GM21723 (cell line): ENCODE data around the gene CD34.

ENCODE experiments used
- ATAC-seq: cut with Tn5 transposase; IDR thresholded peaks from one replicate; pipeline ENCODE4 v1.9.1; 2021; ENCODE audit warnings: mild to moderate bottlenecking, moderate library complexity; ENCODE audit not compliant: unreplicated experiment

CD34 gene

DNA sequence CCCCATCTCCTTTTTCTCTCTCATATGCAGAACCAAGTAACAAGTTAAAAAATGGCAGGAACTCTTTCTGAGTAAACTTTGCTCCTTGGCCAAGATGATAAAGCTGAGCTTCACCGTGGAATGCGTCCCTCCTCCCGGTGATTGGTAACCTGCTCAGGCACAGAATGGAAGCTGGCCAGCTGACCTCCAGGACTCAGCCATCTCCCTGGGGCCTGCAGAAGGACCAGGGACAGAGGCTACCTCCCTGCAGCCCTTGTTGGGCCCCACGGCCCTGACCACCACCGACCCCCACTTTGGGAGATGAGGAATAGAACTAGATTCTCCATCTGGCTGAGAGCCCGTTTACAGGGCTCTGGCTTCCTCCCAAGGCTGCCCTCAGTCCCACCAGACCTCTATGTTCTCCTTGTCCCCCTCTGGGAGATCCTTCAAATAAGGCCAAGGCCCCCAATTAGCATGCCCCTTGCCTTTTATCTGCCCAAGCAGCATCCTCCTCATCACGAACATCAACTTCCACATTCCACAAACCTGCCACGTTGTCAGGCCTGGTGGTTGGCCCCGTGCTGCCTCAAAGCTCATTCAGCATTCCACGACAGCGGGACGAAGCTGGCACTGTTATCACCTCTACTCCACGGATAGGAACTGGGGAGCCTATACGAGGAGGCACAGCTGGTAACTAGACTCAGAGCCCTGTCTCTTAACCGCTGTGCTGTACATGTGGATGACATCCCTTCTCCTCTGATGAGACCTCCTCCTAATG lies 74.2 kb downstream of the CD34 start:
- no peak for ATAC-seq

DNA sequence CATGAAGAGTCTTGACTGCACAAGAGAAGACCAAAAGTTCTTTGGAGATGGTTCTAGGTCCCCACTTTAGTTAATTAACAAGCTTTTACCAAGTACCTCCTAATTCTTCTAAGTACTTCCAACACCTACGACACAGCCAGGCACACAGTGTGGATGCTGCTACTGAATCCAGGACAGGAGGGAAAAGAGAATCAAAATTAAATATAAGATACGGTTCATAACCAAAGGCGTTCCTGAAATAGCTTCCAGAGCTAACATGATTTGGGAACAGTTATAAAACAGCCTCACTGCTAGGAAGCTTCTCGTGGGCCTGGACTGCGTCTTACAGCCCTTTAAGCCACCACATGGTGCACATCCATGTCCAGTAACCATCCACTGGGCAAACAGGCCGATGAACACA lies 75.0 kb downstream of the CD34 start:
- no peak for ATAC-seq

DNA sequence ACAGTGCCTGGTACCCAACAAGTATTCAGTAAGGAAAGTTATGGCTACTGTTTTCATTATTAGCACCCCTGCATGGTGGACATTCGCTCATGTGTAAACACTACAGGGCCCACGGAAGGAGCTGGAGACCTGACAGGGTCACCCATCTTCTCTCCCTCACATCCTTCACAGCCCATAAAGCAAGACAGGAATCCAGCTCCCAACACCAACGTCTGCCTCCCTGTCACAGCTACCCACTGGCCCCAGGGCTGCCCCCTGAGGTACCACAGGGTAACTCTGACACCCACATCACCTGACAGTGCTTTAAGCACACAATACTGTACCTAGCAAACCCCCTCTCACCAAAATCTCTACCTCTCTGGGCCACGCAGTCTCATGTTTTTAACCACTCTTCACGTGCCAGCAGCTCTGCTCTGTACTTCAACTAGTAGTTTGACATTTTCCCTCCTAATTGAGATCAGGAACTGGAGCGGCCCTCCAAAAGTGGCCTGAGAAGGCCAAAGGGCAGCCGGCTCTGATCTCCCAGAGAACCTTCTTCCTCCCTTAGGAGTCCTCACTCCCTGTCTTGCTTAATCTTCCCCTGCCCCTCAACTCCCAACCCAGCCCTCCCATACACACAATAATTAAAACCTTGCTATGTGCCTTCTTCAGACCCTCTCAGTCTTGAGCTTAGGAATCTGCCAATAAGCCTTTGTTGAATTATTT lies 76.8 kb downstream of the CD34 start:
- ATAC-seq, result no peak

DNA sequence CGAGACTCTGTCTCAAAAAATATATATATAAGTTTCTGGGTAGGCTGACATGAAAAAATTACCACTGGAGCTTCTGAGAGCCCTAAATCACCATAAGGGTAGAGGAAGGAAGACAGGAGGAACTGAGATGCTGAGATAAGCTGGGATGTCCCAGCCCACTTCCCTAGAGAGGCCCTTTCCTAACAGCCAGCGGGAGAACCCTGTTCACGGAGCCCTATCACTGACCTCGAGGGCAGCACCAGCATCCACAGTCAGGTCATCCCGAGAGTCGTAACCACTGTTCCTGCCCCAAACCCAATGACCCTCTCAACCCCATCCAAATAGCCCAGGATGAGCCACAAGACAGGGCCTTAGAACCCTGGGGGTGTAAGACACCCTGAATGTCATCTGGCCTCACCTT lies 77.5 kb downstream of the CD34 start:
- no peak for ATAC-seq

DNA sequence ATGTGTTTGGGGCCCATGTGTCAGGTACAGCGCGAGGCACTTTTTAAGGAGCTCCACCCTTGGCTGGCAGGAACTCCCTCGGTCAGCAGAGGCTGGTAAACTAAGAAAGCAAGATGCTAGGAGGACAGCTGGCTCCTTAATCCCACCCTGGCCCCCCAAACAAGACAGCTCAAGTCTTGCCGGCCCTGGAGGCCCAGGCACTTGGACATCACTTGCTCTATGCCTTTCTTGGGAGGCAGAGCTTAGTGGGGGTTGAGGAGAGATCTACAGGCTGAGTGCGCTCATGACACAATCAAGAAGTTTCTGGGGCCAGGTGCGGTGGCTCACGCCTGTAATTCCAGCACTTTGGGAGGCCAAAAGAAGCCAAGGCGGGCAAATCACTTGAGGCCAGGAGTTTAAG lies 78.1 kb downstream of the CD34 start:
- ATAC-seq, result no peak

DNA sequence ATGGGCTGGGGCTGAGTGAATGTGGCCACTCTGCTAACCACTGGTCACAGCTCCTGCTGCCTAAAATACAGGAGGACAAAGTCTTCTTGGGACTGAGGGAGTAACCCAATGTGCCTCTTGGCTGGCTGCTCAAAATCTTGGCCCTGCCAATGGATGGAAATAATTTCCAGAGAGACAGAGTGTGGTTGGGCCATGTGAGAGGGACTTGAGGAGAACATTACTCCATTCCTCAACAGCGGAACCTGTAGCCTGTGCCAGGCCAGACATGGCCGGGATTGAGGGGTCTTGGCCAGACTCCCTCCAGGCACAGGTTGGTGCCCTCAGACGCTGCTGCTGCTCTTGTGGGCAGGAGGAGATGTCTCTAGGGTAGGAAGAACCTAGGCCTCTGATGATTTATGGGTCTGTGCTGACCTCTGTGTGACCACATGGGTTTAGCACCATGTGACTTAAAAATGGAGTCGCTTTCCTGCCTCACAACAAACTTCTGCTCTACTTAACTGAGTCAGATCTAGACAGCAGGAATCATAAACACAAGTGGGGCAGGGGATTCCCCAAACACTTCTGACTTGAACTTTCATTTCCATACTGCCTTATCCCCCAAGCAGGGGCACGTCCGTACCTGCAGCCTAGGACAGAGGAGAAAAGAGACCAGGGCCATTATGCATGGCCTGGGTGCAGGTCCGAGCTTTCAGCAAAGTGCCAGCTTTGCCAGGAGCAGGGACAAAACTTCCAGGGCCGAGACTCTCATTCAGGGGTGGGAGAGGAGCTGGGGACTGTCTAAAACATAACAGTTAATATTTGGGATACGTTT lies 79.2 kb downstream of the CD34 start:
- peak; percentile 88 for ATAC-seq
